Endothelial cell of umbilical vein (primary cell): ENCODE measurements around the gene HIF1AN. TPM values are rescaled to one million over a fixed set of nuclear protein-coding genes. Genes with fewer than 3 reads are reported as not detected.

Experiments used
- BruUV-seq: library from RNA; stranded (reverse); fragments of 400-500 nt; replicated peaks from 2 replicates; lab custom pipeline; 2021; lab: Mats Ljungman, UMichigan
- CTCF ChIA-PET: fragments of 300-600, 350-600 bp; sonication (Branson Sonifier 250); formaldehyde crosslinking; loops from one replicate; lab custom pipeline; 2021; ENCODE audit warnings: antibody characterized with exemption, inconsistent platforms; lab: Charles Lee
- POLR2A ChIA-PET: fragments of 300-600, 350-600 bp; sonication (Branson Sonifier 250); formaldehyde crosslinking; loops from one replicate; lab custom pipeline; 2021; ENCODE audit warnings: antibody characterized with exemption, inconsistent platforms; lab: Charles Lee
- DNase-seq: peaks from one replicate; pipeline ENCODE4 v3.0.0-alpha.2; 2011; ENCODE audit warnings: low read depth, low spot score
- FAIRE-seq: peaks from 2 replicates; lab custom pipeline; 2011; peaks lifted over from hg19 to GRCh38; lab: Jason Lieb, UNC
- H2AFZ ChIP-seq: 2 replicates; pipeline ENCODE4 v1.6.0; 2012; ENCODE audit warnings: low read depth, low read length, control low read depth, inconsistent platforms
- H3K27ac ChIP-seq: 2 replicates; pipeline ENCODE4 v1.5.1; 2011; ENCODE audit warnings: low read depth, mild to moderate bottlenecking, control low read depth, low read length, moderate library complexity; ENCODE audit not compliant: insufficient read depth
- H3K27me3 ChIP-seq, 2 experiments: 2 replicates each; pipeline versions ENCODE4 v1.6.0 to v1.6.1; 2011; ENCODE audit warnings: low read length in 2 of 2, mixed read lengths in 1 of 2; ENCODE audit not compliant: control insufficient read depth in 2 of 2, insufficient read depth in 2 of 2
- H3K36me3 ChIP-seq, 2 experiments: 2 replicates in 1 of 2; 3 replicates in 1 of 2; pipeline ENCODE4 v1.5.1; 2011; ENCODE audit warnings: low read length in 2 of 2, mild to moderate bottlenecking in 1 of 2, moderate library complexity in 1 of 2; ENCODE audit not compliant: control insufficient read depth in 2 of 2, insufficient read depth in 2 of 2; ENCODE audit errors: extremely low read depth in 1 of 2
- H3K4me1 ChIP-seq: 3 replicates; pipeline ENCODE4 v1.5.1; 2011; ENCODE audit warnings: mild to moderate bottlenecking, low read length; ENCODE audit not compliant: control insufficient read depth, insufficient read depth; ENCODE audit errors: extremely low read depth
- H3K4me2 ChIP-seq: 2 replicates; pipeline ENCODE4 v1.6.1; 2011; ENCODE audit warnings: low read length, control low read depth, mixed read lengths; ENCODE audit not compliant: insufficient read depth
- H3K4me3 ChIP-seq, 3 experiments: fragments of 200-600 bp in 1 of 3; sonication (generic), shearing (Covaris generic) in 1 of 3; replicated peaks in 1 of 3; 2 replicates each; pipeline ENCODE4 v1.5.1; 2011 to 2016; ENCODE audit warnings: control low read depth in 3 of 3, low read length in 3 of 3, mild to moderate bottlenecking in 2 of 3, inconsistent platforms in 1 of 3, low read depth in 1 of 3, moderate library complexity in 1 of 3; ENCODE audit not compliant: insufficient read depth in 1 of 3
- H3K79me2 ChIP-seq: 2 replicates; pipeline ENCODE4 v1.6.0; 2012; ENCODE audit warnings: low read length, inconsistent platforms; ENCODE audit not compliant: control insufficient read depth, insufficient read depth
- H3K9ac ChIP-seq: replicated peaks from 2 replicates; pipeline ENCODE3; 2011; ENCODE audit warnings: low read length, control low read depth; ENCODE audit not compliant: insufficient read depth; ENCODE audit errors: extremely low read depth
- H3K9me1 ChIP-seq: replicated peaks from 3 replicates; pipeline ENCODE4 v1.6.0; 2011; ENCODE audit warnings: mild to moderate bottlenecking, low read length; ENCODE audit not compliant: control insufficient read depth, insufficient read depth; ENCODE audit errors: extremely low read depth
- H3K9me3 ChIP-seq: replicated peaks from 2 replicates; pipeline ENCODE4 v1.5.1; 2012; ENCODE audit warnings: low read length, inconsistent platforms; ENCODE audit not compliant: control insufficient read depth, insufficient read depth
- H4K20me1 ChIP-seq: replicated peaks from 2 replicates; pipeline ENCODE3; 2011; ENCODE audit warnings: mild to moderate bottlenecking, low read length; ENCODE audit not compliant: control insufficient read depth, insufficient read depth; ENCODE audit errors: extremely low read depth
- FOS ChIP-seq: IDR thresholded peaks from 2 replicates; pipeline ENCODE4 v1.6.1; 2011; ENCODE audit warnings: mild to moderate bottlenecking, low read length, moderate library complexity, borderline replicate concordance; ENCODE audit not compliant: insufficient read depth
- MYC ChIP-seq: IDR thresholded peaks from one replicate; pipeline ENCODE4 v1.6.1; 2011; ENCODE audit warnings: mild to moderate bottlenecking, low read depth, low read length
- dilution Hi-C: fragments of 300-500 bp; cut with MboI; formaldehyde crosslinking; loops from one replicate; pipeline ENCODE4 v1.15.0; 2019; ENCODE audit warnings: low sequenced_read_pairs; ENCODE audit not compliant: extremely low pct_ligation_motif_present
- intact Hi-C: fragments of 100-400 bp; cut with micrococcal nuclease; formaldehyde crosslinking; loops from one replicate; pipeline ENCODE4 v1.10.0; 2022
- polyA plus RNA-seq, 4 experiments: library from polyadenylated mRNA; depleted of rRNA in 3 of 4; stranded (reverse) in 3 of 4; unstranded in 1 of 4; fragments of >200 nt; gene quantifications; 2 replicates each; pipeline versions ENCODE4 v1.2.1 to v1.2.3, GENCODE V29; 2011 to 2012; ENCODE audit warnings: missing spikeins in 1 of 4
- total RNA-seq: library from RNA; stranded (reverse); gene quantifications from 2 replicates; pipeline ENCODE4 v1.2.3, GENCODE V29; 2021
- TF ChIP-seq, protein P1 (sequence below): IDR thresholded peaks from 2 replicates; pipeline ENCODE4 v1.6.1; 2011; ENCODE audit not compliant: insufficient read depth, insufficient read length
- TF ChIP-seq, protein P2 (sequence below), 2 donors: IDR thresholded peaks; 1 replicate in 1 of 2; 2 replicates in 1 of 2; pipeline ENCODE4 v1.5.1; 2011; ENCODE audit warnings: low read length in 2 of 2, mild to moderate bottlenecking in 2 of 2, moderate library complexity in 2 of 2, control low read depth in 1 of 2, inconsistent platforms in 1 of 2, low read depth in 1 of 2; ENCODE audit not compliant: insufficient read depth in 1 of 2; ENCODE audit errors: extremely low read depth in 1 of 2

Gene HIF1AN
- total and polyA plus RNA-seq, 2 donors (not counting 3 experiments of a cell fraction or from before 2014, with no cell fraction given), result 7.3 to 34.0 TPM

GRCh38 chr10:100516847-100517246 lies 18.9 kb upstream of the HIF1AN start:
- ChIA-PET POLR2A (no interaction called here), CTCF (interaction anchor here (1.0 to 4.8 kb wide), 6 partner anchors 9 to 362 kb away, joined by 3 to 78 read pairs (median 27); partner anchors contain the start of gene HIF1AN)
- Histone ChIP-seq H3K27ac (no peak overlapping the region), H3K4me3 (no peak overlapping the region), H3K4me2 (no peak overlapping the region), H3K9me3 (no peaks in the 10 kb centered on the region), H3K36me3 (no peaks in the 10 kb centered on the region), H4K20me1 (no peaks in the 10 kb centered on the region), H3K9me1 (no peaks in the 10 kb centered on the region), H3K9ac (no peak overlapping the region), H3K79me2 (no peaks in the 10 kb centered on the region), H3K27me3 (no peaks in the 10 kb centered on the region), H3K4me1 (peaks cover 24% of the 10 kb centered on the region), H2AFZ (no peak overlapping the region)
- BruUV-seq, result no TSS peak
- no peak for TF ChIP-seq MYC
- TF ChIP-seq, protein P1, sequence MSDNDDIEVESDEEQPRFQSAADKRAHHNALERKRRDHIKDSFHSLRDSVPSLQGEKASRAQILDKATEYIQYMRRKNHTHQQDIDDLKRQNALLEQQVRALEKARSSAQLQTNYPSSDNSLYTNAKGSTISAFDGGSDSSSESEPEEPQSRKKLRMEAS, result no peak
- TF ChIP-seq, protein P2, sequence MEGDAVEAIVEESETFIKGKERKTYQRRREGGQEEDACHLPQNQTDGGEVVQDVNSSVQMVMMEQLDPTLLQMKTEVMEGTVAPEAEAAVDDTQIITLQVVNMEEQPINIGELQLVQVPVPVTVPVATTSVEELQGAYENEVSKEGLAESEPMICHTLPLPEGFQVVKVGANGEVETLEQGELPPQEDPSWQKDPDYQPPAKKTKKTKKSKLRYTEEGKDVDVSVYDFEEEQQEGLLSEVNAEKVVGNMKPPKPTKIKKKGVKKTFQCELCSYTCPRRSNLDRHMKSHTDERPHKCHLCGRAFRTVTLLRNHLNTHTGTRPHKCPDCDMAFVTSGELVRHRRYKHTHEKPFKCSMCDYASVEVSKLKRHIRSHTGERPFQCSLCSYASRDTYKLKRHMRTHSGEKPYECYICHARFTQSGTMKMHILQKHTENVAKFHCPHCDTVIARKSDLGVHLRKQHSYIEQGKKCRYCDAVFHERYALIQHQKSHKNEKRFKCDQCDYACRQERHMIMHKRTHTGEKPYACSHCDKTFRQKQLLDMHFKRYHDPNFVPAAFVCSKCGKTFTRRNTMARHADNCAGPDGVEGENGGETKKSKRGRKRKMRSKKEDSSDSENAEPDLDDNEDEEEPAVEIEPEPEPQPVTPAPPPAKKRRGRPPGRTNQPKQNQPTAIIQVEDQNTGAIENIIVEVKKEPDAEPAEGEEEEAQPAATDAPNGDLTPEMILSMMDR (IDR thresholded peaks at IDR 0.05; ENCODE audit: extremely low read depth in 1 of 2, insufficient read depth in 1 of 2, low read depth in 1 of 2, low read length in 2 of 2), result peak in 1 of 2 donors; percentile 17
- dilution Hi-C loops (no loop called here), intact Hi-C loops (loop anchor here (5.0 kb wide), 1 partner anchor 360 kb away; no protein-coding TSS in a partner anchor)
- no peak for DNase-seq
- no peak for FAIRE-seq

- dilution Hi-C loops (no loop called here), intact Hi-C loops (loop anchor here (1.0 to 5.0 kb wide), 4 partner anchors 36 to 358 kb away; no protein-coding TSS in a partner anchor)
- DNase-seq (peak; percentile 82), FAIRE-seq (peak; percentile 87)
- H4K20me1 ChIP-seq, result no peaks in the 10 kb centered on the region
- H3K79me2 ChIP-seq, result no peaks in the 10 kb centered on the region
- no peaks in the 10 kb centered on the region for H3K36me3 ChIP-seq
- H3K27me3 ChIP-seq, result no peaks in the 10 kb centered on the region
- CTCF ChIA-PET, result interaction anchor here (0.6 to 4.8 kb wide), 62 partner anchors 9 to 673 kb away, joined by 3 to 78 read pairs (median 6); partner anchors contain the start of genes BLOC1S2, HIF1AN, NDUFB8 and PKD2L1
- H3K9ac ChIP-seq, result no peak overlapping the region
- POLR2A ChIA-PET, result interaction anchor here (1.1 kb wide), 1 partner anchor 17 kb away, joined by 4 read pairs; the partner anchor contains the start of gene HIF1AN
- no peak for TF ChIP-seq FOS
- TF ChIP-seq, protein P2 (IDR thresholded peaks at IDR 0.05; ENCODE audit: extremely low read depth in 1 of 2, insufficient read depth in 1 of 2, low read depth in 1 of 2, low read length in 2 of 2), result peak; percentile 58 to 66
- H3K9me1 ChIP-seq, result no peaks in the 10 kb centered on the region
- no TSS peak for BruUV-seq
- no peak overlapping the region for H3K27ac ChIP-seq
- no peak overlapping the region for H3K4me3 ChIP-seq
- peak overlapping the region; percentile 44 for H3K4me2 ChIP-seq
- no peak overlapping the region for H2AFZ ChIP-seq
- peaks cover 31% of the 10 kb centered on the region for H3K4me1 ChIP-seq
- H3K9me3 ChIP-seq, result no peaks in the 10 kb centered on the region
These were observed 16.9 kb upstream of the HIF1AN start for GRCh38 chr10:100518761-100519241.
